Mucosa of rectum (tissue), 2 donors: ENCODE data around the gene GOLGA6L7.
"Not testable (repeated sequence)": the region's sequence is repeated elsewhere in the genome, so short reads cannot be mapped to it uniquely, and the experiment has no call there.

ENCODE experiments used
- H3K27ac ChIP-seq, 2 donors: one replicate each; pipeline ENCODE4 v1.7.0; 2013; ENCODE audit warnings: inconsistent platforms in 2 of 2, low read depth in 2 of 2, low read length in 2 of 2
- H3K27me3 ChIP-seq, 2 donors: one replicate each; pipeline ENCODE4 v1.7.0; 2013; ENCODE audit warnings: low read length in 2 of 2; ENCODE audit not compliant: control insufficient read depth in 2 of 2, insufficient read depth in 2 of 2
- H3K36me3 ChIP-seq, 2 donors: one replicate each; pipeline ENCODE4 v1.7.0; 2013; ENCODE audit warnings: low read length in 2 of 2; ENCODE audit not compliant: control insufficient read depth in 2 of 2, insufficient read depth in 2 of 2
- H3K4me1 ChIP-seq, 2 donors: one replicate each; pipeline ENCODE4 v1.7.0; 2013; ENCODE audit warnings: low read length in 2 of 2, mild to moderate bottlenecking in 1 of 2; ENCODE audit not compliant: control insufficient read depth in 2 of 2, insufficient read depth in 2 of 2
- H3K4me3 ChIP-seq, 2 donors: one replicate each; pipeline ENCODE4 v1.7.0; 2013; ENCODE audit warnings: low read length in 2 of 2
- H3K9ac ChIP-seq, 2 donors: one replicate each; pipeline ENCODE4 v1.7.0; 2013; ENCODE audit warnings: low read length in 2 of 2, low read depth in 1 of 2, mild to moderate bottlenecking in 1 of 2
- H3K9me3 ChIP-seq, 2 donors: one replicate each; pipeline ENCODE4 v1.7.0; 2013; ENCODE audit warnings: low read length in 2 of 2; ENCODE audit not compliant: control insufficient read depth in 2 of 2
- donor health status: healthy.
- donor health status: Normal muscosa, but diverticular disease.

GOLGA6L7 gene

DNA sequence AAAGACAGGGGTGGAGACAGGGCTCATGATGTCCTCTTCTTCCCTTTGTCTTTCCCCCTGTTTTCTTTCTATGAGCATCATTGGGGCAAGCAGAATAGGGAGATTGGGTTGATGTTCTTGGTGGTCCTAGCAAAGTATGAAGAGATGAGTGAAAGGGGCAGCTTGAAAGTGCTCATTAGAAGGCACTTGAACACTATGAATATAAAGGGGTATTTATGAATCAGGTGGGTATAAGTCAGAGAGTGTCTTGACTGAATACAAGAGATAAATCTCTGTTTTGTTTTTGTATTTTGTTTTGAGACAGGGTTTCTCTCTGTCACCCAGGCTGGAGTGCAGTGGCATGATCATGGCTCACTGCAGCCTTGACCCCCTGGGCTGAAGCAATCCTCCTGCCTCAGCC, 34.4 kb downstream of the GOLGA6L7 start:
- H3K4me3 ChIP-seq, H3K9me3 ChIP-seq, H3K4me1 ChIP-seq, H3K36me3 ChIP-seq, H3K27ac ChIP-seq, H3K9ac ChIP-seq, H3K27me3 ChIP-seq: not testable (repeated sequence)

- not testable (repeated sequence) for H3K27ac ChIP-seq, H3K4me1 ChIP-seq, H3K36me3 ChIP-seq, H3K9me3 ChIP-seq, H3K27me3 ChIP-seq, H3K4me3 ChIP-seq, H3K9ac ChIP-seq
Measured at GRCh38 chr15:28813392-28813791, 35.1 kb downstream of the GOLGA6L7 start.

DNA sequence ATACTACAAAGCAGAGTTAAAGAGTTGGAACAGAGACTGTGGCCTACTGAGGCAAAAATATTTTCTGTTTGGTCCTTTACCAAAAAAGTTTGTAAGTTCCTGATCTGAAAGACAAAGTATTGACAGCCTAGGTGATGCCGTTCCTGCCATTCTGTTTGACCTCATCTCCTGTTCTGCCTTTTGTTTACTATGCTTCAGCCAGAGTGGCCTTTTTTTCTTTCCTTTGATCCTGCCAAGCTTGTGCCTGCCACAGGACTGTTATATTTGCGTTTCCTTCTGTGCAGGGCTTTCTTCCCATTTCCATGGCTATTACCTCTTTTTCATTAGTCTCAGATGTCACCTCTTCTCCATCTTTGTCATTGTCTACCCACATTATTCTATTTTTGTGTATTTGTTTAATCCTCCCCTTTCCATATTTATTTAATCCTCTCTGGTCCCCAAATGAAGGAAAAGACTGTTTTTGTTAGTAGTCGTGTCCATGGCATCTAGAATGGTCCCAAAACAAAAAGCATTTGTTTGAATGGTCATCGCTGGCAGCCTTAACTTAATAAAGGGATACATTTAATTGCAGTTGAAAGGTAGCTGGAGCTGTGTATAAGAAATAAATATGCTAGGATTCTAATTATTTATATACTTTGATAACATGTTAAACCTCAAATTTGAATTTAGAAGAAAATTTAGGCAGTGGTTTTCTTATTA, 36.4 kb downstream of the GOLGA6L7 start:
- not testable (repeated sequence) for H3K27ac ChIP-seq, H3K4me1 ChIP-seq, H3K27me3 ChIP-seq, H3K9me3 ChIP-seq, H3K4me3 ChIP-seq, H3K36me3 ChIP-seq, H3K9ac ChIP-seq

DNA sequence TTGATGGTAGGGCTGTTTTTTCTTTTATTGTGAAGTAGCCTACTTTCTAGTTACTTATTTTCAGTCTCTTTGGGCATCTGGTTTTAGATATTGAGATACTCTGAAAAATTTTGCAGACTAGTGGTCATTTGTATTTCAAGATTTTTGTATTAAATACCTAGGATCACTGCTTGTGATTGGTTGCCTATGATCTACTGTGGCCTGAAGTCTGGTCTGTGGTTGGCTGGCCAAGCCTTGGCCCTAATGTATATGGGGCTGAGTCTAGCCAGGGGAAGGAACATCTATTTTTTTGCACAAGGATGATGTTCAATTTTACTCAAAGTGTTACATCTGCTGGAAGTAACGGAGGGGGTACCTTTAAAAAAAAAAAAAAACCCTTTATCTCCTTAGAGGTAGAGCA, 38.0 kb downstream of the GOLGA6L7 start:
- H3K9me3 ChIP-seq, H3K36me3 ChIP-seq, H3K9ac ChIP-seq, H3K4me3 ChIP-seq, H3K4me1 ChIP-seq, H3K27ac ChIP-seq, H3K27me3 ChIP-seq: not testable (repeated sequence)

DNA sequence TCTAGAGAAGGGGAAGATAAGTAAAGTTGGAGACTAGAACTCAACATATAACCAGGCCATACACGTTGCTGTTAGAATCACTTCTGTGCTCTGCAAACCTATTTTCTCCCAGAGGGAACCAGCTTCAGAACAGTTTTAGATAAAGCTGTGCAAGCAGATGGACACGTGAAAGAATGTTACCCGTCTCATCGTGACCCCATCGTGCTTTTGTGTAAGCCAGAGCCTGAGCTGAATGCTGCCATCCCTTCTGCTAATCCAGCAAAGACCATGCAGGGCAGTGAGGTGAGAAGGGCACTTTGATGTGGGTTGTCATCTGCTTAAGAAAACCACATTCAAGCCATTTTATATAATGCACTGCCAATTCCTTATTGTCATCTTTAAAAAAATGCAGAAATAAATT, 40.3 kb downstream of the GOLGA6L7 start:
- H3K9me3 ChIP-seq, H3K27ac ChIP-seq, H3K36me3 ChIP-seq, H3K4me3 ChIP-seq, H3K27me3 ChIP-seq, H3K4me1 ChIP-seq, H3K9ac ChIP-seq: not testable (repeated sequence)

GRCh38 chr15:28800366-28800765, 48.1 kb downstream of the GOLGA6L7 start:
- not testable (repeated sequence) for H3K9me3 ChIP-seq, H3K27ac ChIP-seq, H3K27me3 ChIP-seq, H3K9ac ChIP-seq, H3K36me3 ChIP-seq, H3K4me1 ChIP-seq, H3K4me3 ChIP-seq

DNA sequence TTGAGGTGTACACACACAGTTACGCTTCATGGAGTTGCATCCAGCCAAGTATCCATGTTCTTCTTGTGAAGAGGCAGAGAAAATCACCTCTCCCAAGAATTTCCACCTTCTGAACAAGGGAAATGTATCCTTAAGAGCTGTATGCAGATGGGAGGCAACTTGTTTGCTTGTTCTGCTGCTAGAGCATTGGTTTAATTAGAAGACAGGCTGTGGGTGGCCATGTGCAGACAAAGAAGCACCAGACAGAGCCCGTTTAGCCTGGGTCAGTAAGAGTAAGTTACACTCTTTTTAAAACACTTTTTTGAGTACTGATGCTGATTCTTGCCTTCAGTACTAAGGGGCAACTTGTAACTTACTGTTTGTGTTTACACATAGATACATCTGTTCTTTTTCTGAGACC, 50.2 kb downstream of the GOLGA6L7 start:
- not testable (repeated sequence) for H3K27ac ChIP-seq, H3K4me1 ChIP-seq, H3K9me3 ChIP-seq, H3K9ac ChIP-seq, H3K27me3 ChIP-seq, H3K36me3 ChIP-seq, H3K4me3 ChIP-seq

DNA sequence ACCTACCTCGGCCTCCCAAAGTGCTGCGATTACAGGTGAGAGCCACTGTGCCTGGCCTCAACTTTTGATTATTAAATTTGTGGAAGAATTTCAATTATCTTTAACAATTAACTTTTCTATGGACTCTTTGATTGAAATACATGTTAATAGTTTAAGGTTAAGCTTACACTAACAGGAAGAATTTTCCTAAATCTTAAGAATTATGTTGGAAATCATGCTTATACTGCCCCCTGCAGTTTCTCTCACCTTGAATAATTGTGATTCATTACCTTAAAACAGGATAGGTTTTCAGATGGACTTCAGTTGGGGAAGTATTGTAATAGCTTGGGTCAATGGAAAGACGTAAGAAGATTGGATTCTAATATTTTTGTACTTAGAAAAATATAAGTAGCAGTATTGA, 54.2 kb downstream of the GOLGA6L7 start:
- H3K4me3 ChIP-seq, H3K36me3 ChIP-seq, H3K9ac ChIP-seq, H3K9me3 ChIP-seq, H3K4me1 ChIP-seq, H3K27ac ChIP-seq, H3K27me3 ChIP-seq: not testable (repeated sequence)
